Superior temporal gyrus (tissue), 1 donor: Measurements from ENCODE around the gene ZDHHC20.

Experiments
- DNase-seq: peaks from one replicate; pipeline ENCODE4 v3.0.0-alpha.2; 2016; ENCODE audit errors: extremely low spot score

ZDHHC20 gene

GRCh38 chr13:21326155-21327031 lies 132.7 kb downstream of the ZDHHC20 start:
- DNase-seq, result peak; percentile 60

- no peak for DNase-seq
These were observed 134.3 kb downstream of the ZDHHC20 start for GRCh38 chr13:21324803-21325202.

GRCh38 chr13:21322988-21323387 lies 136.1 kb downstream of the ZDHHC20 start:
- peak; percentile 38 for DNase-seq
